Measurements from ENCODE around the gene VWA3B. TPM values are rescaled to one million over a fixed set of nuclear protein-coding genes. Genes with fewer than 3 reads are reported as not detected.

Gene VWA3B
- total RNA-seq, 1 experiment from 2014 or later, result not detected

- Histone ChIP-seq H3K18ac (ENCODE audit: insufficient read length, low read depth, low read length) (no peak overlapping the region), H4K20me1 (ENCODE audit: control insufficient read depth, insufficient read depth, insufficient read length) (no peaks in the 10 kb centered on the region), H4K8ac (replicated peaks; ENCODE audit: insufficient read length, low read depth, low read length) (no peak overlapping the region), H2BK5ac (ENCODE audit: insufficient read length, low read length) (no peak overlapping the region), H3K79me1 (ENCODE audit: insufficient read depth, low read depth, low read length, poor library complexity, severe bottlenecking) (no peaks in the 10 kb centered on the region), H3K9me3 (ENCODE audit: control insufficient read depth, low read depth, low read length) (no peaks in the 10 kb centered on the region), H3K23ac (ENCODE audit: insufficient read length, low read depth, low read length) (no peak overlapping the region), H3K9ac (ENCODE audit: extremely low read depth, insufficient read length, low read length) (no peak overlapping the region), H3K4me1 (ENCODE audit: insufficient read depth, low read length) (no peaks in the 10 kb centered on the region), H3K79me2 (ENCODE audit: insufficient read depth, low read length) (no peaks in the 10 kb centered on the region), H3K27me3 (ENCODE audit: insufficient read depth, low read length) (no peaks in the 10 kb centered on the region), H3K4me2 (ENCODE audit: insufficient read depth, insufficient read length, low read length) (no peak overlapping the region), H3K56ac (ENCODE audit: insufficient read length, low read depth, low read length) (no peak overlapping the region), H3K23me2 (ENCODE audit: insufficient read length, low read depth, low read length, poor library complexity, severe bottlenecking) (no peaks in the 10 kb centered on the region), H2BK120ac (ENCODE audit: low read depth, low read length, poor library complexity, severe bottlenecking) (no peak overlapping the region), H2BK12ac (ENCODE audit: insufficient read length, low read depth, low read length) (no peak overlapping the region), H2BK20ac (ENCODE audit: low read depth, low read length, poor library complexity, severe bottlenecking) (no peak overlapping the region), H2BK15ac (ENCODE audit: low read depth, low read length) (no peak overlapping the region), H3K4ac (ENCODE audit: low read depth, low read length) (no peak overlapping the region), H3K14ac (ENCODE audit: insufficient read depth, low read length) (no peak overlapping the region), H2AK5ac (ENCODE audit: insufficient read length, low read length) (no peak overlapping the region), H3K27ac (ENCODE audit: insufficient read length, low read depth, low read length) (no peak overlapping the region), H4K5ac (ENCODE audit: insufficient read length, low read depth, low read length) (no peak overlapping the region), H2AFZ (ENCODE audit: low read length) (no peak overlapping the region), H3T11ph (ENCODE audit: low read length) (no peak overlapping the region), H4K91ac (ENCODE audit: insufficient read length, low read depth, low read length) (no peak overlapping the region)
- Mint-ChIP-seq H3K4me1 (peaks cover 15 to 16% of the 10 kb centered on the region in 2 experiments), H3K27ac (no peak overlapping the region), H3K4me3 (no peak overlapping the region), H3K9me3 (no peaks in the 10 kb centered on the region; a peak in 1 of 5 replicates), H3K27me3 (ENCODE audit: low read depth) (peaks cover 4% of the 10 kb centered on the region), H3K36me3 (ENCODE audit: insufficient read depth in 1 of 3, low read depth in 3 of 3) (no peaks in the 10 kb centered on the region)
- WGBS (ENCODE audit: extremely low coverage, insufficient read length, low lambda C conversion rate), result no CpG with 5 or more reads among the region's 4 CpGs
- peak; percentile 13 for DNase-seq
- TF ChIP-seq CTCF (conservative IDR thresholded peaks at IDR 0.05), result no peak
Observed at GRCh38 chr2:98155716-98156115, 68.7 kb downstream of the VWA3B start.
